ENCODE measurements around the gene FMR1NB.

Gene FMR1NB, protein sequence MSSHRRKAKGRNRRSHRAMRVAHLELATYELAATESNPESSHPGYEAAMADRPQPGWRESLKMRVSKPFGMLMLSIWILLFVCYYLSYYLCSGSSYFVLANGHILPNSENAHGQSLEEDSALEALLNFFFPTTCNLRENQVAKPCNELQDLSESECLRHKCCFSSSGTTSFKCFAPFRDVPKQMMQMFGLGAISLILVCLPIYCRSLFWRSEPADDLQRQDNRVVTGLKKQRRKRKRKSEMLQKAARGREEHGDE

DNA sequence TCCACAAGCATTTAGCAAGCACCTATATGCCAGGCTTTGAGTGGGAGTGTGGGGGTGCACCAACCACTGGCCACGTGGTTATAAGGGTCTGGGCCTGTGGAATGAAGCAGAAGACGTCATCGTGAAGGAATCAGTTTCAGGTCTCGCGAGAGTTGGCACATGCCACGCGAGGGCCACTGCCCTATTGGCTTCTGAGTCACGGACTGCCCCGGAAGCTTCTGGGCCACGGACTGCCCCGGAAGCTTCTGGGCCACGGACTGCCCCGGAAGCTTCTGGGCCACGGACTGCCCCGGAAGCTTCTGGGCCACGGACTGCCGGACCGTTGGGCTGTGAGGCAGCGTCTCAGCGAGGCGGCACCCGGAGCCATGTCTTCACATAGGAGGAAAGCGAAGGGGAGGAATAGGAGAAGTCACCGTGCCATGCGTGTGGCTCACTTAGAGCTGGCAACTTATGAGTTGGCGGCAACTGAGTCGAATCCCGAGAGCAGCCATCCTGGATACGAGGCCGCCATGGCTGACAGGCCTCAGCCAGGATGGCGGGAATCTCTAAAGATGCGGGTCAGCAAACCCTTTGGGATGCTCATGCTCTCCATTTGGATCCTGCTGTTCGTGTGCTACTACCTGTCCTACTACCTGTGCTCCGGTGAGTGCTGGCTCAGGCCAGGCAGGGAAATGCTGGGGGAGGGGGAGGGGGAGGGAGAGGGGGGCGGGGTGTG is at the start of gene FMR1NB:
Gene FMR1NB, plus strand, starts transcription at position 300 of the 715 bp plus-strand sequence. Its CDS starts 66 bp downstream, at position 366.
- Histone ChIP-seq H3K36me3 (ENCODE audit: control insufficient read depth, insufficient read depth, low read length) (no peaks in the 10 kb centered on the region), H3K4me3 (ENCODE audit: low read length) (no peak within 1 kb of the TSS), H3K27ac (ENCODE audit: low read depth, low read length) (no peak within 1 kb of the TSS), H3K4me1 (ENCODE audit: control insufficient read depth, insufficient read depth, low read length) (no peaks in the 10 kb centered on the region), H3K27me3 (ENCODE audit: control insufficient read depth, insufficient read depth, low read length) (no peaks in the 10 kb centered on the region), H3K9ac (ENCODE audit: low read length) (no peak within 1 kb of the TSS)

DNA sequence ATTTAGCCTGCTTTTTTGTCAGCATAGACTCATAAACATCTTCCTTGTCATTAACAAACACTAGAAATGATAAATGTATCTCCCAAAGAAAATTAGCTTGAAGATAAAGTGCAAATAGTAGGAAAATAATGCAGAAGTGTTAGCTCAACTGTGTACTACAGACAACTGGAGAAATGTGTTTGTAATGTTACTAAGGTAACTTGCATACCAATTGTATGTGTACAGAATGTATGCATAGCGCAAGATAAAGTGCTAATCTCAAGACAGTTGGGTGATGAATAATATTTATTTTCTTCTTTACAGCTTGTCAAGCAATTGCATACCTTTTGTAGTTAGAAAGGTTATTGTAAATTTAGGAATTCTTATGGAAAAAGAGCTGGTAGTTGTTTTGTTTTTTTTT is 47.3 kb upstream of the FMR1NB start:
- Histone ChIP-seq H3K27me3 (ENCODE audit: control insufficient read depth, insufficient read depth, low read length) (no peaks in the 10 kb centered on the region), H3K4me3 (ENCODE audit: low read length) (no peak overlapping the region), H3K9ac (ENCODE audit: low read length) (no peak overlapping the region), H3K4me1 (ENCODE audit: control insufficient read depth, insufficient read depth, low read length) (no peaks in the 10 kb centered on the region), H3K27ac (ENCODE audit: low read depth, low read length) (no peak overlapping the region), H3K36me3 (ENCODE audit: control insufficient read depth, insufficient read depth, low read length) (peaks cover 5% of the 10 kb centered on the region)

DNA sequence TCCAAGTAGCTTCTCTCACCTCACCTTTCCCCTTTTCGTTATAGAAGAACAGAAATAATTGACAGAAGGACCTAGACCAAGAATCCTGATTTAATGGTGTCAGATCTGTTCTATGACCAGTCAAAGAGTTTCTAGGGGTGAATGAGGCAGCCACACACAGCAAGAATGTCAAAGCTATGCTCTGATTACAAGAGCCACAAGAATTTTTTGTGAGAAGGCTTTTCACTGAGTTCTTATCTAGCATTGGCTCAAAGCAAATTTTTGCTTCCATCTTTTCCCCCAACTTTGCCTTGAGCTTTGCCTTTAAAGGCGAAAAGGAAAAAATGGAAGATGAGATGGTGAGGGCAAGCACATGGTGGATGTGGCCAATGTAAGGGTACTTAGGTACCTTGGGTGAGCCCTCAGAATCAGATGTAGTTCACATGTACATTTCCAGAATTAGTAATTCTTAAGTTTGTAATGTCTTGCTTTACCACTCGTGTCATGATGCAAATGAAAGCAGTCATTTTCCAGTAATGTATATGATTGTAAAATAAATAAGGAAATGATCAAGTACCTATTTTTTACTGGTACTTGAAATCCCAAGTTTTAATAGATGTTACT is 45.9 kb upstream of the FMR1NB start:
- H3K36me3 ChIP-seq (ENCODE audit: control insufficient read depth, insufficient read depth, low read length) = peaks cover 5% of the 10 kb centered on the region

DNA sequence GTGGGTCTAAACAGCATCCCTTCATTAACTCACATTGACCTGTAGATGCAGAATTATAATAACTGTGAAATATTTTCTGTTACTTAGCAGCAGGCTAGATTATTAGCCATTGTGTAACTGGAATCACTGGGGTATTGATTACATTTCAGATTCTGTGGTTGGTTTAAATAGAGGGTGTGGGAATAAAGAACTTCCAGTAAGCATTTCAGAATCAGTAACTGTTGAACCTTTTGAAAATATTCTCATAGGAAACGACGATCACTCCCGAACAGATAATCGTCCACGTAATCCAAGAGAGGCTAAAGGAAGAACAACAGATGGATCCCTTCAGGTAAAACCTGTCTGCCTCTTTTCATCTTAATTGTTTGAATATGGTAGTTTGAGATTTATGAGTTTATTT is 35.9 kb upstream of the FMR1NB start:
- Histone ChIP-seq H3K27ac (ENCODE audit: low read depth, low read length) (no peak overlapping the region), H3K9ac (ENCODE audit: low read length) (no peak overlapping the region), H3K4me3 (ENCODE audit: low read length) (no peak overlapping the region), H3K36me3 (ENCODE audit: control insufficient read depth, insufficient read depth, low read length) (no peaks in the 10 kb centered on the region), H3K4me1 (ENCODE audit: control insufficient read depth, insufficient read depth, low read length) (no peaks in the 10 kb centered on the region), H3K27me3 (ENCODE audit: control insufficient read depth, insufficient read depth, low read length) (no peaks in the 10 kb centered on the region)

More for the DNA sequence above, 45.9 kb upstream of the FMR1NB start:
- Histone ChIP-seq H3K27me3 (ENCODE audit: control insufficient read depth, insufficient read depth, low read length) (no peaks in the 10 kb centered on the region), H3K9ac (ENCODE audit: low read length) (no peak overlapping the region), H3K4me1 (ENCODE audit: control insufficient read depth, insufficient read depth, low read length) (no peaks in the 10 kb centered on the region), H3K4me3 (ENCODE audit: low read length) (no peak overlapping the region), H3K27ac (ENCODE audit: low read depth, low read length) (no peak overlapping the region)

DNA sequence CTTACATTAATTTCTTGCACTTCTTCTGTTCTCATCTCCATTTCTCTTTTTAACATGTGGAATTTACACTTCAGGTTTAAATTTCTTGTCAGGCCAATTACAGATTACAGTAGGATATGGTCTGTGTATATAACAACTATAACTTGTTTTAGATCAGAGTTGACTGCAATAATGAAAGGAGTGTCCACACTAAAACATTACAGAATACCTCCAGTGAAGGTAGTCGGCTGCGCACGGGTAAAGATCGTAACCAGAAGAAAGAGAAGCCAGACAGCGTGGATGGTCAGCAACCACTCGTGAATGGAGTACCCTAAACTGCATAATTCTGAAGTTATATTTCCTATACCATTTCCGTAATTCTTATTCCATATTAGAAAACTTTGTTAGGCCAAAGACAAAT is 32.6 kb upstream of the FMR1NB start:
- H3K27me3 ChIP-seq (ENCODE audit: control insufficient read depth, insufficient read depth, low read length) = no peaks in the 10 kb centered on the region
- H3K4me3 ChIP-seq (ENCODE audit: low read length) = no peak overlapping the region
- H3K27ac ChIP-seq (ENCODE audit: low read depth, low read length) = no peak overlapping the region
- H3K4me1 ChIP-seq (ENCODE audit: control insufficient read depth, insufficient read depth, low read length) = no peaks in the 10 kb centered on the region
- H3K36me3 ChIP-seq (ENCODE audit: control insufficient read depth, insufficient read depth, low read length) = no peaks in the 10 kb centered on the region
- H3K9ac ChIP-seq (ENCODE audit: low read length) = no peak overlapping the region

DNA sequence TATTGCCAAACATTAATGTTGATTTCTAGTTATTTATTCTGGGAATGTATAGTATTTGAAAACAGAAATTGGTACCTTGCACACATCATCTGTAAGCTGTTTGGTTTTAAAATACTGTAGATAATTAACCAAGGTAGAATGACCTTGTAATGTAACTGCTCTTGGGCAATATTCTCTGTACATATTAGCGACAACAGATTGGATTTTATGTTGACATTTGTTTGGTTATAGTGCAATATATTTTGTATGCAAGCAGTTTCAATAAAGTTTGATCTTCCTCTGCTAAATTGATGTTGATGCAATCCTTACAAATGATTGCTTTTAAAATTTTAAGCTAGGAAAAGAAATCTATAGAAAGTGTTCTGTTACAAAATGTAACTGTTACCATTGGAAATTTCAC is 30.8 kb upstream of the FMR1NB start:
- H3K4me1 ChIP-seq (ENCODE audit: control insufficient read depth, insufficient read depth, low read length) = no peaks in the 10 kb centered on the region
- no peak overlapping the region for H3K27ac ChIP-seq (ENCODE audit: low read depth, low read length)
- H3K27me3 ChIP-seq (ENCODE audit: control insufficient read depth, insufficient read depth, low read length) = no peaks in the 10 kb centered on the region
- H3K9ac ChIP-seq (ENCODE audit: low read length) = no peak overlapping the region
- H3K36me3 ChIP-seq (ENCODE audit: control insufficient read depth, insufficient read depth, low read length) = no peaks in the 10 kb centered on the region
- H3K4me3 ChIP-seq (ENCODE audit: low read length) = no peak overlapping the region

DNA sequence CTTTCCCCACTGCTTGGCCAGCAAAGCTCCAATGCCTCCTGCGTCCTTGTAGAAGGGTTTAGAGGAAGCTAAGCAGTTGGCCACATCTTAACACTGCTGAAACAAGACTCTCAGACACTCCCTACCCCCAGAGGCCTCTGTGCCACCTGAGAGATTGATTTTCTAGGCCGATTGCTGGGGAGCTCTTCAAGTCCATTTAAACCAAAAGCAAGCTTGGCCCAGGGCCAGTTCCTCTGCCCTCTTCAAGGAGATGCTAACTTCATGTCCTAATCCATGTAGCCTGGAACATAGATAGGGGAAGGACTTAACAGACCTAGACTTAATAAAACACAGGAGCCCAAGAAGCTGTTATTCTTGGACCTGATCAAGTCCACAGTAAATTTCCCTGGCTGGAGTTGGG is 27.2 kb upstream of the FMR1NB start:
- no peaks in the 10 kb centered on the region for H3K27me3 ChIP-seq (ENCODE audit: control insufficient read depth, insufficient read depth, low read length)
- no peak overlapping the region for H3K4me3 ChIP-seq (ENCODE audit: low read length)
- no peak overlapping the region for H3K27ac ChIP-seq (ENCODE audit: low read depth, low read length)
- no peaks in the 10 kb centered on the region for H3K36me3 ChIP-seq (ENCODE audit: control insufficient read depth, insufficient read depth, low read length)
- H3K9ac ChIP-seq (ENCODE audit: low read length) = no peak overlapping the region
- no peaks in the 10 kb centered on the region for H3K4me1 ChIP-seq (ENCODE audit: control insufficient read depth, insufficient read depth, low read length)

DNA sequence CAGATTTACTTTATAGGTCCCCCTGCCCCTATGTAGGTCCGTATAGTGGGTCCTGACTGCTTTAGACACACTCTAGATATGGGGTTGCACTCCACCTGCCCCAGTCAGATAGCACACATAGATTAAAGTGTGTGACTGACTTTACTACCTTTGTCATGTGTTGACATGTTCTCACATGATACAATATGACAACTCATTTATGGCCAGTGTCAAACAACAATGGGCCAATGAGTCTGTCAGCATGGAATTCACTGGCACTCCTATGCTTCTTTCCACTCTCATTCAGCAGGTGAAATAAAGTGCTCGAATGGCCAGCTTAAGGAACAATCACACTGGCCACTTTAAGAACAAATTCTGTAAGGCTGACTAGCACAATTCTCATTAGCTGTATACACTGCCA is 23.8 kb upstream of the FMR1NB start:
- Histone ChIP-seq H3K9ac (ENCODE audit: low read length) (no peak overlapping the region), H3K27me3 (ENCODE audit: control insufficient read depth, insufficient read depth, low read length) (no peaks in the 10 kb centered on the region), H3K27ac (ENCODE audit: low read depth, low read length) (no peak overlapping the region), H3K4me1 (ENCODE audit: control insufficient read depth, insufficient read depth, low read length) (no peaks in the 10 kb centered on the region), H3K4me3 (ENCODE audit: low read length) (no peak overlapping the region), H3K36me3 (ENCODE audit: control insufficient read depth, insufficient read depth, low read length) (no peaks in the 10 kb centered on the region)

DNA sequence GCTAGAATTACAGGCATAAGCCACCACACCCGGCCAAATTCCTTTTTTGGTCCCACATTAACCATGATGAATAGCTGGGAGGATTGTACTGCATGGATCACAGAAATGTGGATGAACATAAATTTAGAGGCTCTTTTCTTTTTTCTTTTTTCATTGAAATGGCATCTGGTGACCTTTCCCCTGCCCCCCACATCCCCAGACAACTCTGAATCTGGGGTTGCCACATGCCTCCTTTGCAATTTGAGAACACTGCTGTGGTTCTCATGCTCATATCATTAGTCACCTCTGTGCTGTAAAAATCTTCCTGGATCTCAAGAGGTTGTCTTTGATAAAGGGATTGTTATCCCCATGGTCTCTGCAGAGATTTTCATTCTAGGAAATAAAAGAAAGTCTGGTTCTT is 22.8 kb upstream of the FMR1NB start:
- Histone ChIP-seq H3K9ac (ENCODE audit: low read length) (no peak overlapping the region), H3K4me3 (ENCODE audit: low read length) (no peak overlapping the region), H3K4me1 (ENCODE audit: control insufficient read depth, insufficient read depth, low read length) (no peaks in the 10 kb centered on the region), H3K36me3 (ENCODE audit: control insufficient read depth, insufficient read depth, low read length) (no peaks in the 10 kb centered on the region), H3K27ac (ENCODE audit: low read depth, low read length) (no peak overlapping the region), H3K27me3 (ENCODE audit: control insufficient read depth, insufficient read depth, low read length) (no peaks in the 10 kb centered on the region)

DNA sequence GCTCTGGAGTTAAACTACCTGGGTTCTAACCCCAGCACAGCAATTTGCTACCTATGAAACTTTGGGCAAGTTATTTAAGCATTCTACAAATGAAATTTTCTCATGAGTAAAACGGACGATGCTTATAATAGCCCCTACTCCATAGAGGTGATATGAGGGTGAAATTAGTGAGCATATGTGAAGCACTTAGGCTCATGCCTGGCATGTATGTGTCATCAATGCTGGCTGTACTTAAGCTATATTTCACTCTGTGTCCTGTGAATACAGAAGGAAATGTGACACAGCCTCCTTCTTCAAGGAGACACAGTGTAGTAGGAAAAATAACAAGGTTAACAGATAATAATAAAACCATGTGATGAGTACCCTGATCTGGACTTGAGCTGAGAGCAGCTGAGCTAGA is 20.4 kb upstream of the FMR1NB start:
- H3K4me1 ChIP-seq (ENCODE audit: control insufficient read depth, insufficient read depth, low read length) = no peaks in the 10 kb centered on the region
- no peak overlapping the region for H3K9ac ChIP-seq (ENCODE audit: low read length)
- no peaks in the 10 kb centered on the region for H3K36me3 ChIP-seq (ENCODE audit: control insufficient read depth, insufficient read depth, low read length)
- no peak overlapping the region for H3K27ac ChIP-seq (ENCODE audit: low read depth, low read length)
- no peaks in the 10 kb centered on the region for H3K27me3 ChIP-seq (ENCODE audit: control insufficient read depth, insufficient read depth, low read length)
- no peak overlapping the region for H3K4me3 ChIP-seq (ENCODE audit: low read length)

DNA sequence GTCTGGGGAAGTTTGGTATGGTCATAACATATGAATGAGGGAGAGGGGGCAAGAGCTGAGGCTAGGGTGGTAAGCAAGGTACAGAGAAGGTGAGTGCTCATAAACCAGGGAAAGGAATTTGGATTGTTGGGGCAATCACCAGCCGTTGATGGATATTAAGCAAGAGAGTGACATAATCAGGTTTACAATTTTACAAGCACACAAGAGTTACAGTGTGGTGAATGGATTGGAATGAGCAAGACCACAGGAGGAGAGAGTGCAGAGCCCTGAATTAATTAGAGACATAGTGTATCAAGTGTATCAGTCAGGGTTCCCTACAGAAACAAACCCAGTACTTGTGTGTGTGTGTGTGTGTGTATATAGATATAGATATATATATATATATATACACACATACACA is 18.7 kb upstream of the FMR1NB start:
- Histone ChIP-seq H3K9ac (ENCODE audit: low read length) (no peak overlapping the region), H3K27me3 (ENCODE audit: control insufficient read depth, insufficient read depth, low read length) (no peaks in the 10 kb centered on the region), H3K4me1 (ENCODE audit: control insufficient read depth, insufficient read depth, low read length) (no peaks in the 10 kb centered on the region), H3K36me3 (ENCODE audit: control insufficient read depth, insufficient read depth, low read length) (no peaks in the 10 kb centered on the region), H3K27ac (ENCODE audit: low read depth, low read length) (no peak overlapping the region), H3K4me3 (ENCODE audit: low read length) (no peak overlapping the region)

DNA sequence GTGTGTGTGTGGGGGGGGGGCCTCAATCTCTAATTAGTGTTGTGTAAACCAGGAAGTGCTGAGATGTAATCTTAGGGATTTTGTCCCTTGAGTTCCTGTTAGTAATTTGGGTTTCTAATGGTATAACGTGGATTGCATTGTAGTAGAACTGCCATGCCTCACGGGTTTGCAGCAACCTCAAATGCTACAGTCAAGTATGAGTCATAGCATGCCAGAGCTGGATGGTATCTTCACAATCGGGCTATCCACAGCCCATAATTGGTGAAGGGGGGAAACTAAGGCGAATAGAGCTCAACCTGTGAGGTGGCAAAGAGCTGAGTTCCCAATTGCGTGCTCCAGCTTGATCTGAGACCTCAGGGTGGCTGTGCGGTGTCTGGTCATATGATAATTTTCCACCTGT is 2.2 kb upstream of the FMR1NB start:
- H3K27me3 ChIP-seq (ENCODE audit: control insufficient read depth, insufficient read depth, low read length) = no peaks in the 10 kb centered on the region
- no peak overlapping the region for H3K4me3 ChIP-seq (ENCODE audit: low read length)
- no peak overlapping the region for H3K9ac ChIP-seq (ENCODE audit: low read length)
- H3K27ac ChIP-seq (ENCODE audit: low read depth, low read length) = no peak overlapping the region
- no peaks in the 10 kb centered on the region for H3K4me1 ChIP-seq (ENCODE audit: control insufficient read depth, insufficient read depth, low read length)
- no peaks in the 10 kb centered on the region for H3K36me3 ChIP-seq (ENCODE audit: control insufficient read depth, insufficient read depth, low read length)

DNA sequence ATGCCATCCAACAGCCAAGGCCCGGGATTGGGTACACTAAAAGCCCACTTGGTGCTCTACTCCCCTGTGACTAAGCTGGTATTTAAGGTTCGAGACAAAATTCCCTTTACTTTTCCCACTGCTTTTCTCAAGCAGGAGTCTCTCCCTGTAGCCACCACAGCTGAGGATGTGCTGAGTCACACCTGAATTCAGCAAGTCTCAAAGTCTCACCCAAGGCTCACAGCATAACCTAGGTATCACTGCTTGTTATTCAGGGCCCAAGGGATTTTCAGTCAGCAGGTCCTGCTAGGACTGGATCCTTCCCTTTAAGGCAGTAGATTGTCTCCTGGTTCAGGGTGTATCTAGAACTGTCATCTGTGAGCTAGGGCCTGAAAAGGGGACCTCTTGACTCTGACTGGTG is 39.2 kb downstream of the FMR1NB start:
- no peaks in the 10 kb centered on the region for H3K36me3 ChIP-seq (ENCODE audit: control insufficient read depth, insufficient read depth, low read length)
- no peak overlapping the region for H3K27ac ChIP-seq (ENCODE audit: low read depth, low read length)
- no peak overlapping the region for H3K9ac ChIP-seq (ENCODE audit: low read length)
- H3K4me3 ChIP-seq (ENCODE audit: low read length) = no peak overlapping the region
- H3K4me1 ChIP-seq (ENCODE audit: control insufficient read depth, insufficient read depth, low read length) = no peaks in the 10 kb centered on the region
- H3K27me3 ChIP-seq (ENCODE audit: control insufficient read depth, insufficient read depth, low read length) = no peaks in the 10 kb centered on the region
